ENCODE data around the gene CHKA.

CHKA gene

DNA sequence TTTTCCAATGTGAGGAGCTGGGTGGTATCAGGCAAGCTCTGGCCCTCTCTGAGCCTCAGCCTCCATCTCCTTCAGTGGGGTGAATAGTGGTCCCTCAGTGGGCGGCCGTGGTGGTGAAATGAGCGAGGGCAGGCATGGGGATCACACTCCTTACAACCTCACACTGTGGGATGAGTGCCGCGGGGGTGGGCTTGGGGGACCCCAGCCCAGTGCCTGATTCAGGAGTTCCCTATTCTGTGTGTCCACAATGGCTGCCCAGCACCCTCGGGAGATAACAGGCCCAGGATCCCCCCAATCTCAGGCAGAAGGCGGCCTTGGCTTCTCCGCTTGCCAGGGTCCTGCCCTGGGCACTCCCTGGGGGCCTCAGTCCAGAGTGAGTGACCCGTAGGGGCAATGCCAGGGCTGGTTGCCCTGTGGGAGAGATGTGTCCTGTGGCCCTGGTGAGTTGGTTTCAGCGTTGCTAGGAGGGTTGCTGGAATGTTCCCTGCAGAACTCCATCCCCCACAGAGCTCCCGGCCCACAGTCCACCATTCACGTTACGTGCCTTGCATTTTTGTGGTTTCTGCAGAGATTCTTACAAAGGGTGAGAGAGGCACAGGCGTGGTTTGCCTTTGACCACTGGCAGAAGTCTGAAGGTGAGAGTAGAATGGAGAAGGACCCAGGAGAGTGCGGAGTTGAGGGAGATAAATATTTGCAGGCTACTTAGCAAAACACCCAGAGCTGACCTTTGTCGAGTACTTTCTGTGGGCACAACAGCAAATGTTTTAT, 108.2 kb downstream of the CHKA start:
- DNase-seq, result peak; percentile 96

DNA sequence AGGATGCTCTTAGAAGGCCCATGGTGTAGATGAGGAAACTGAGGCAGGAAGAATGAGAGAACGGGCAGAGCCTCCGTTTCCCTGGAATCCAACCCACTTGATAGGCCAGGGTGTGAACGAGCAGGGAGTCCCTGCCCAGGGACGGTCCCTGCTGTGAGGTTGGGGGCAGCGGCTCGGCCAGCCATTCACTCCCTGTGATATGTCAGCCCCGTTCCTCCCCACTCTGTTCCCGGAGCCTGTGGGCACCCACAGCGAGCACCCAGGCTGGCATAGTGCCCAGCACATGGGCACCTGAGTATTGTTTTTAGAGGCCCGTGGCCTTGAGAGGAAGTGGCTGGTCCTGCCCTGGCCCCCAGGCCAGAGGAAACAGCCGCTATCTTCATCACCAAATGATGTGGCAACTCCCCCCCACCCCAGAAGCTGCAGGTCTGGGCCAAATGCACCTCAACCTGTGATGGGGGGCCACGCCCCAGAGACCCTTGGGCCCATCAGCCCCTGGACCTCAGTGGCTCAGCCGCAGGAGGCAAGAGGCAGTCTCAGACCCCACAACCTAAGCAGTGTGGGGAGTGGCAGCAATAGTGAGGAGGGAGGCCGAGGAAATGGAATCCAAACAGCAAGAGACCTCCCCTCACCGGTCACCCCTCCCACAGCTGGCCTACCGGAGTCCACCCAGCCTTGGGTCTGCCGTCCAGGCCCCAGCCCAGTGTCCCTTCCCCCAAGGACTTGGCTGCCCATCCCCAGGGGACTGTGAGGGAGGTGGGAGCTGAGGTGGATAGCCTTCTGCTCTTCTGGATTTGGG, 108.9 kb downstream of the CHKA start:
- no peak for DNase-seq

DNA sequence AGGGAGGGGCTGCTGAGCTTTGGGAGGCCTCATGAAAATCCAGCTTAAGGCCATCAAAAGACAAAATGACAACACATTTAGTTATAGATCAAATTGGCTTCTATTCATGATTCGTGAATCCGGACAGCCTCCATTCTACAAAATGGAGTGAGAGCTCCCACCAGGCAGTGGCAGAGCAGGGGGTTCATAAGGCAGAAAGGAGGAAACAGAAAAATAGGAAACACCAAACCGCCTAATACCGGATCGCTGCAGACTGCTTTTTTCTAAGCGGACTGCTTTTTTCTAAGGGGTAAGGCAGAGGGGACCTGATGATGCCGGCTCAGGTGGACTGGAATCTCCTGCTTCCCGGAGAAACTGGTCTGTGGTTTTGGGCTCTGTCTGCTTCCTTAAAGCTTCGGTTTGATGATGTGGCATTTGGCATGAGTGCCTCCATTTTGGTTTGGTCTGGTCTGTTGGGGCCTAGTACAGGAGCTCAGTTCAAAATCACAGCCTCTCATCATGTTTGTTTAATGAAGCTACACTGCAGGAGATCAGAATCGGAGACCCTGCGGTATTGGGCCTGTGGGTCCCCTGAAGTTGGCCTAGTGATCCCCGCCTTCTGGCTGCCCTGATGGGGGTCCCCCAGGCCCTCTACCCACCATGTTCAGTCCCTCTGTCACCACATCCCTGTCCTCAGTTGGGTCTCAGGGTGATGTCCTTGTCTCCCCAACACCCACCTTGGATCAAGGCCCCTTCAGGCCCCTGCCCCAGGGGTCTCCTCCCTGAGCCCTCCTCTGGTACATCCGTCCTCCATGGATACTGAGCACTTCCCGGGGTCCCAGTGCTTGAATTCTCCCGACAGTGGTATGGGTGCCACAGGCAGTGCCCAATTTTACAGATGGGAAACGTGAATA, 109.9 kb downstream of the CHKA start:
- no peak for DNase-seq

DNA sequence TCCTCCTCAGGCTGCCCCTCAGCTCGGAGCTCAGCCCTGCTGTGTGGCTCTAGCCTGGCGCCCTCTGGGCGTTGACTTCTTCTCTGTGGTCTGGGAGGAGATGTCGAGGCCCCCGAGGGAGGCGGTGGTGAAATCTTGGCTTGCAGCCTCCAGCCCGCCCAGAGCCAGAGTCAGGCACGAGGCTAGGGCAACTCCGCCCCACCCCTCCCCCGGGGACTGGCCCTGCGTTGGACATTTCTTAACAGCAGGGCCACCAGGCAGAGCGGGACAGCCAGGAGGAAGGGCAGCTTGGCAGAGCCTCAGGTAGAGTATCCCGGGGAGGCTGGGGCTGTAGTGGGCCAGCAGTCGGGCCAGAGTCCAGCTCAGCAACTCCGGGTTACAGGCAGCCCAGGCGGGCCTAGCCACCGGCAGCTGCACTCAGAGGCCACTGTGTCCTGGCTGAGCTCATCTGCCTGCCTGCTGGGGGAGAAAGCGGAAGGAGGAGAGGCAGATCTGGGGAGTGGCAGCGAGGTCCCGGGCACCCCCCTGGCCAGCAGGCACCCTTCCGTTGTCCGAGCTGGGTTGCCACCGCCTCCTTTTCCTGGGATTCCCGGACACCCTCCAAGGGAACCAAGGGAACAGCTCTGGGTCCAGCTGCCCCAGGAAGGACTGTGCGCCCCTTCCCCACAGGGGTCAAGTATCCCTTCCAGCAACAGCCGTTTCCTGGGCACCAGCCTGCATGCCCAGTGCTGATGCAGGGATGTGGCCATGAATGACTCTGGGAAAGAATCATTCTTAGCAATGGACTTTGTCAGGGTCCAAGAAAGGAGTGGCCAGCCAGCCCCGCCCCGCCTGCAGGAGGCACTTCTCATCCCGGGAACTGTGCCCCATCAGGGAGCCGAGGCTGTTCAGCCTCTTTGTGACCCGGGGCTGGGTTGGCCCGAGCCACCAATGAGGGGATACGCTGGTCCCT, 110.8 kb downstream of the CHKA start, which contains the start of gene ALDH3B1:
Gene ALDH3B1, plus strand, starts transcription at position 238 of the 952 bp plus-strand sequence. CDS start 4,971 bp downstream, outside the sequence.
- DNase-seq, result peak; percentile 79

DNA sequence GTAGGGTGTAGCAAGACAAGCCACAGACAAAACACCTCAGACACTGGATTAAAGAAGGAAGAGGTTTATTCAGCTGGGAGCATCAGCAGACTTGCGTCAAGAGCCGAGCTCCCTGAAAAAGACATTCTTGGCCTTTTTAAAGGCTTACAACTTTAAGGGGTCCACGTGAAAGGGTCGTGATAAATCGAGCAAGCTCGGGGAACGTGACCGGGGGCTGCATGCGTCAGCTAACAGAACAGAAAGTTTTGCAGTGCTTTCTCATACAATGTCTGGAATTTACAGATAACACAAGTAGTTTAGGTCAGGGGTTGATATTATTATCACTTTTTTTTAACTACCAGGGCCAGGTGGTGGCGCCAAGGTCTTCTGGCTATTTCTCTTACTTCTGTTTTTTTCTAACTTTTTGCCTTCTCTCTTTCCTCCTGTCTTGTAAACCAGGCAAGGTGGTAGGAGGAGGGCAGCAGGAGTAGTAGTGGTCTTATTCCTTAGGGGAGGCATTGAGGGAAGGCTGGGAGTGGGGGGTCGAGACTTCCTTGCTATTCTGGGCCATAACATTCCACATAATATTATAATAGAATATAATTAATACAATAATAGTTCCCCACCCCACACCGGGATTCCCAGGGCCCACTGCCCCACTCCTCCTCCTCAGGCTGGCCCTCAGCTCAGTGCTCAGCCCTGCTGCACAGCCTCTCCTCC, 111.6 kb downstream of the CHKA start:
- peak; percentile 58 for DNase-seq

DNA sequence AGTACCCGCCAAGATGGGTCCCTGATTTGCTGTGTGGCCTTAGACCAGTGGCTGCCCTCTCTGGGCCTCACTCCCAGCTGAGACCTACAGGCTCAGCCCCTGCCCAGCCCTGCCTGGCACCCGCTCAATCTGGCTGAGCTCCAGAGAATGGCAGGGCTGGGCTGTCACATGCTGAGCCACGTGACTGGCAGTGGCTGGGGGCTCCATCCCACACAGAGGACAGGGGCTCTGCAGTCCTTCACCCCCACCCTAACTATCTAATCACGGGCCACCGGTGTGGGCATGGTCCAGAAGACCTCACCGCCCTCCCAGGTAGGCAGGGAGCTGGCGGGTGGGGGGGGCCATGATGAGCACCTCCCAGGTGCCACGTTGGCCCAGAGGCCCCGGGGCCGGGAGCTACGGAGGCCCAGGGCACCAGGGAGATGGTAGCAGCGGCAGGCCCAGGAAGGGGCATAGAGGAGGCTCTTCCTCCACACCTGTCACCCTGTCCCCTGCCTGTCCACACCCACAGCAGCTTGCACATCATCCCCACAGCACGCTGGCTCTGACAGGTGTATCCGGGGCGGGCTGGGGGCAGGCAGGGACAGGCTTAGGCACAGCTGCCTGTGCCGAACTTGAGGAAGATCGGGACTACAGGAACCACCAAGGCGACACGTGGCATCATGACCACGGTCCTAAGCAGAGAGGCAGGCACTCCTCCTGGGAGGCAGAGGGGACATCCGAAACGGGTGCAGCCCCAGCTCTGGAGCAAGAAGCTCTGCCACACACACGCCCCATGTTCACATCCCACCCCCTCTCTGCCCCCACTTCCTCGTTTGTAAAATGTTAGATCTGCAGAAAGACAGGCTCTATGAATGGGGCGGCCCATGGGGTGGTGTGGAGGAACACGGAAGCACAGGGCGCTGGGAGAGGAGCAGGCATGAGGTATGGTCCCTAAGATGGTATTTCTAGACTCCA, 112.5 kb downstream of the CHKA start:
- no peak for DNase-seq

DNA sequence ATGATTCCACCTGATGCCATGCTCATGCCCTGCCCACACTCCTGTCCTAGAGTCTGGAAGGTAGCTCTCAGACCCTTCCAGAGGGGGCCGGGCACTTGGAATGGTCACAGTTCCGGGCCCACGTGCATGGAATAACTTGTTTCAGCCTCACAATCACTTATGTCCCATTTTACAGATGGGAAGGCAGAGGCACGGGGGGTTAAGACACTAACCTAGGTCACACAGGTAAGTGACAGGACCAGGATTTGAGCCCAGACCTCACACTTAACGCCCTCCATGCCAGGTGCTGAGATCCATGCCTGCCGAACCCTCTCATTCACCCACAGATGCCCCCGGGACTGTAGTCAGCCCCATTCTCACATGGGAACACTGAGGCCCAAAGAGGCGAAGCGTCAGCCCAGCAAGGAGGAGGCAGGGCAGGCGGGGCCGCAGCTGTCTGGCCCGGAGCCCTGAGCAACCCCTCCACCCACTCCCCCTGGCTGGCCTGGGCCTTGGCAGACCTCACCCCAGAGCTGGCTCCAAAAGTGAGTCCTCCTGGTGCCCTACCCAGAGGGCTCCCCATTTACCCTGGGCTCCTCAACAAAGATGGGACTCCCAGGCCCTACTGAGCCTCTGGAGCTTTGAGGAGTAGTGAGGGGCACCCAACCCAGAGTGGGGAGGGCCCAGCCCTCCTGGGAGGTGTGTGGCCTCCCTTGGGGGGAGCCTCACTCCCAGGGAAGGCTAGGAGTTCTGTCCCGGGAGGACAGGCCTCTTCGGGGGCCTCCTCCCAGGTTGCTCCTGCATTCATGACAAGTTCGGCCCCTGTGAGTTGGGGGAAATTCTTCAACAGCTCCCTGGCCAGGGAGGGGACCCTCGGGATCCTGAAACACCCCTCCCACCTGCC, 113.4 kb downstream of the CHKA start:
- no peak for DNase-seq

DNA sequence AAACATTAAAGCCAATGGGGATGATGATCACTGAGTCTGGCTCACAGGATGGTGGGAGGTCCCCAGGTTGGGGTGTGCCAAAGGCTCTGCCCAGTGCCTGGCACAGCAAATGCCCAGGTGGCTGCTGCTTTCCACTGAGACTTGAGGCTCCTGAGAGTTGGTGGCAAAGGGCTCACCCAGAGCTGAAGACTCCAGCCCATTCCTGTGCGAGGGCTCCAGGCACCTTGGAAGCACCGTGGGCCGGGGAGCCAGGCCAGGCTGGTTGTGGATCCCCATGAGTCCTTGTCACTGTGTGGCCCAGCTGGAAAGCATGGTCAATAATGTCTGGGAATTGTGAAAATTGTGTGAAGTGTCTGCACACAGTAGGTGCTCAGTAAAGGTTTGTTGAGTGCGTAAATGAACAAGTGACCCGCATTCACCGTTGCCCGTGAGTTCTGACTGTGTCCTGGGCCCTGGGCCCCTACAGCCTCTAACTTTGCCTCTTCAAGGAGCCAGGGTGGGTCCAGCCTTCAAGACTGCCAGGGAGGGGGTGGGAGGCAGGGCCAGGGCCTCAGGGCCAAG, 114.5 kb downstream of the CHKA start:
- DNase-seq, result no peak

DNA sequence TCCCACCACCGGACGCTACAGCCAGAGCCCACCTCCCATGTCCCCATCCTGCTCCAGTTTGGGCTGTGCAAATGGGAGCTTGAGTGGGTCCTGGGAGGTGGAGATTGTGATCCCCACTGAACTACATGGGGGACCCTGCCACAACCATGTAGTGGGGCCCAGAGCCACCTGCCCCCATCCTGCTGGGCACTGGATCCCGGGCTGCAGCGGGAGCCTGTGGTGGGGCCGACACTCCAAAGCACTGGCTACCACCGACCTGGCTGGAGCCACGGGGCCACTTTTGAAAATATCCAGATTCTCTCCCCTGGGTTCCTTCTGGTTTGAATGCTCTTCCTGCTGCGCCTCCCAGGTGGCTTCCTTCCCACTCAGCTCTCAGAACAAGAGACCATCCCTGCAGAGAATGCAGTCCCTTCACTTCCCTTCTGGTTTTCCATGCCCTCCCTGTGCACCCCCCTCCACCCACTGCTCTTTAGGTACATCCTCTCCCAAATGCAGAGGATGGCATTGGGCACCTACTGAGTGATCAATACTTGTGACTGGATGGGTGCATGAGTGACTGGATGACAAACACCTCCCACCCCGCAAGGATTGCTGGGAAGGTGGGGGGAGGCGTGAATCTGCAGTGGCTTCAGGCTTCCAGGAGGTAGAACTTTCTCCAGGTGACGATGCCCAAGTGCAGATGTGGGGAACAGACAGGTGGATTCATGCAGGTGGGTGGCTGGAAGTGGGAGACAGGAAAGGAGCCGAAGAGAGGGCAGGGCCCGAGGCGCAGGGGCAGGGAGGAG, 116.4 kb downstream of the CHKA start:
- no peak for DNase-seq

DNA sequence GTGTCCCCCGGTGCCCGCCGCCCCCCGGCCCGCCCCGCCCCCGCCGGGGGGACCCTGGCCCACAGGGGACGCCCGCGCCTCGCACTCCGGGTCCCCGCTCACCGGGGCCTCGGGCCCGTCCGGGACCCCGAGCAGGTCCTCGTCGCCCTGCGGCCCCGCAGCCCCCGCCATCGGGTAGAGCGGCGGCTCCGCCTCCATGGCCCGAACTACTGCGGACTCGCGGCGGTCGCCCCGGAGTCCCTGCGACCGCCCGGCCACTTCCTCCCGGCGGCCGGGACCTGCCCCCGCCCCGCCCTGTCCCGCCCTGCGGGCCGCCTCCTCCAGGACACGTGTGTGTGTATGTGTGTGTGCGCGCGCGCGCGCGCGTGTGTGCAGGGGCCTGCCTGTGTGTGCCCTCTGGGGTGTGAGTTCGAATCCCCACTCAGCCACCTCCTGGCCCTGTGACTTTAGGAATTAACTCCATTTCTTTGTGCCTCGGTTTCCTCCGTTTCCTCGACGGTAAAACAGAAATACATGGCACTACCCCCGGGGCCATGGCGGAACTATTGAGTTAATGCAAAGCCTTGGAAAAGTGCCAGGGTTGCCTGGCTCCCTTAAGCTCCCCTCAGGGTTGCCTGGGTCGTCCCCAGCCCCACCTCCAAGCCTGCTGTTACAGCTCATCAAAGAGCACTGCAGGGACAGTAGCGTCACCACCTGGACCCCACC, 117.2 kb downstream of the CHKA start, which contains the start of gene UNC93B1:
Gene UNC93B1, minus strand, starts transcription at position 252 of the 705 bp plus-strand sequence. Its CDS starts 54 bp downstream, at position 198.
- DNase-seq, result peak; percentile 82

DNA sequence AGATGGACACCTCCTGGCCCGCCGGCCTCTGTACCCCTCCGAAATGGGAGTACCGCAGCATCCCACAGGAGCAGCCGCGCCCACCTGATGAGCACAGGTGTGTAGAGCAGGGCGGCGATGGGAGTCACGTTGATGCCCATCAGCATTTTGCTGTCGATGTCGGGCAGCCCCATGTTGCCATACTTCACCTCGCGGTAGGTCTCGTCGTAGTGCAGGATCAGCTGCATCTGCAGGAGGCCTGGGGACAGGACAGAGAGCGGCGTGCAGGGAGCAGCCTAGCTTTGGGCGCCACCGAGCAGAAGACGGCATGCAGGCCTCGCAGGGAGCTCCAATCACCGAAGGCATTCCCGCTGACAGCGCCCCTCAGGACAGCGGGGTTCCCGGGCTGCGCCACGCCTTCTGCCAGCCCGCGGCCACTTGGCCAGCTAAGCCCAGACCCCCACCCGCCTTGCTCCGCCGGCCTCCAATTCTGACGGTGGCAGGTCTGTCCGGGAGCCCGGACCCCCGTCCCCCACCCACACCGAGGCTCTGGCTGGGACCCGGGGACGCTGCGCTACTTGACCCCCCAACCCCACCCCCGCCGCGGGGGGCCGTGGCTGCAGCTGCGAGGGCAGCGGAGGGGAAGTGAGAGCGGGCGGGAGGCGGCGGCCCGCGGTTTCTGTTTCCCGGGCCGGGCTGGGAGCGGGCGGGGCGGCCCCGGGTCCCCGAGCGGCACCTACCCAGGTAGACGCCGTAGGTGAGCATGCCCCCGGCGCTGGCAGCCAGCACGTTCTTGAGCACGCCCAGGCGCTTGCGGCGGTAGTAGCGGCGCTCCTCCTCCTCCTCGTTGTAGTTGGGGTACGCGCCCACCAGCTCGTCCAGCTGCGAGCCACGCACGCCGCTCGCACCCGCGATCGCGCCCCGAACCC, 118.0 kb downstream of the CHKA start:
- no peak for DNase-seq
